SK-N-SH (cell line): ENCODE results near the gene DPH6. TPM values are rescaled to one million over a fixed set of nuclear protein-coding genes. Genes with fewer than 3 reads are reported as not detected.
"Not testable (repeated sequence)": the region's sequence is repeated elsewhere in the genome, so short reads cannot be mapped to it uniquely, and the experiment has no call there.

Experiments used
- CTCF ChIA-PET: fragments of 300-600, 350-600 bp; formaldehyde crosslinking; extraction: SDS; loops from one replicate; lab custom pipeline; 2021; lab: Yijun Ruan, JAX
- POLR2A ChIA-PET: fragments of 350-600 bp; sonication (Branson Sonifier 250); formaldehyde crosslinking; extraction: SDS; loops from one replicate; lab custom pipeline; 2020; ENCODE audit warnings: antibody characterized with exemption, inconsistent platforms; lab: Yijun Ruan, JAX
- DNase-seq: peaks from one replicate; pipeline ENCODE4 v3.0.0; 2012
- H2AFZ ChIP-seq: fragments of 200-600 bp; sonication (generic); 2 replicates; pipeline ENCODE4 v1.8.1; 2016; ENCODE audit warnings: antibody characterized with exemption, mild to moderate bottlenecking, low read depth
- H3F3A ChIP-seq: fragments of 200-600 bp; sonication (generic); replicated peaks from 2 replicates; pipeline ENCODE3; 2016; ENCODE audit warnings: antibody characterized with exemption, mild to moderate bottlenecking; ENCODE audit not compliant: insufficient read depth
- H3K27ac ChIP-seq, 2 experiments: fragments of 200-500 bp in 1 of 2; fragments of 200-600 bp in 1 of 2; sonication (Bioruptor generic) in 1 of 2; sonication (generic), shearing (Covaris generic) in 1 of 2; 2 replicates each; pipeline versions ENCODE4 v1.5.1 to v1.6.1; 2014 to 2016; ENCODE audit warnings: low read depth in 2 of 2, inconsistent platforms in 1 of 2, low read length in 1 of 2, mild to moderate bottlenecking in 1 of 2, mixed read lengths in 1 of 2
- H3K27me3 ChIP-seq: fragments of 200-600 bp; sonication (generic), shearing (Covaris generic); 2 replicates; pipeline ENCODE4 v1.6.1; 2016; ENCODE audit warnings: mixed run types; ENCODE audit not compliant: insufficient read depth
- H3K36me3 ChIP-seq, 2 experiments: fragments of 200-500 bp in 1 of 2; fragments of 200-600 bp in 1 of 2; sonication (Bioruptor generic) in 1 of 2; sonication (generic) in 1 of 2; replicated peaks in 1 of 2; 2 replicates each; pipeline versions ENCODE3 to v1.5.1; 2014 to 2016; ENCODE audit warnings: low read length in 1 of 2, mild to moderate bottlenecking in 1 of 2; ENCODE audit not compliant: insufficient read depth in 2 of 2, control insufficient read depth in 1 of 2
- H3K4me1 ChIP-seq, 2 experiments: fragments of 200-500 bp in 1 of 2; fragments of 200-600 bp in 1 of 2; sonication (Bioruptor generic) in 1 of 2; sonication (generic), shearing (Covaris generic) in 1 of 2; 2 replicates each; pipeline versions ENCODE4 v1.5.1 to v1.6.1; 2014 to 2016; ENCODE audit warnings: low read depth in 1 of 2, low read length in 1 of 2, mixed run types in 1 of 2; ENCODE audit not compliant: insufficient read depth in 2 of 2, control insufficient read depth in 1 of 2
- H3K4me2 ChIP-seq: fragments of 200-600 bp; sonication (generic), shearing (Covaris generic); 2 replicates; pipeline ENCODE4 v1.6.1; 2017; ENCODE audit warnings: mixed run types
- H3K4me3 ChIP-seq, 2 experiments: fragments of 200-500 bp in 1 of 2; fragments of 200-600 bp in 1 of 2; sonication (Bioruptor generic) in 1 of 2; sonication (generic), shearing (Covaris generic) in 1 of 2; 2 replicates each; pipeline versions ENCODE4 v1.5.1 to v1.8.1; 2014 to 2016; ENCODE audit warnings: low read depth in 2 of 2, inconsistent platforms in 1 of 2, low read length in 1 of 2, mild to moderate bottlenecking in 1 of 2, mixed read lengths in 1 of 2, moderate library complexity in 1 of 2
- H3K79me2 ChIP-seq: fragments of 200-600 bp; sonication (generic); 2 replicates; pipeline ENCODE4 v1.8.1; 2017; ENCODE audit warnings: mild to moderate bottlenecking; ENCODE audit not compliant: insufficient read depth
- H3K9ac ChIP-seq: fragments of 200-600 bp; sonication (generic); 2 replicates; pipeline ENCODE4 v1.6.1; 2017; ENCODE audit warnings: mixed run types
- H3K9me2 ChIP-seq: fragments of 200-600 bp; sonication (generic); 2 replicates; pipeline ENCODE4 v1.6.1; 2017; ENCODE audit warnings: mixed run types
- H3K9me3 ChIP-seq: fragments of 200-600 bp; sonication (generic); 2 replicates; pipeline ENCODE4 v1.6.1; 2017; ENCODE audit warnings: mixed run types, mild to moderate bottlenecking, moderate library complexity
- H4K20me1 ChIP-seq: fragments of 200-600 bp; sonication (generic); 2 replicates; pipeline ENCODE4 v1.6.1; 2017; ENCODE audit warnings: mild to moderate bottlenecking, mixed run types; ENCODE audit not compliant: insufficient read depth
- CHD2 ChIP-seq: fragments of 150-350 bp; IDR thresholded peaks from 2 replicates; pipeline ENCODE4 v1.6.1; 2018; ENCODE audit warnings: low read length; ENCODE audit not compliant: partially characterized antibody
- EZH2phosphoT487 ChIP-seq: fragments of 200-600 bp; sonication (generic); IDR thresholded peaks from 2 replicates; pipeline ENCODE4 v1.6.1; 2017; ENCODE audit warnings: low read depth, mixed run types, mild to moderate bottlenecking, antibody characterized with exemption, moderate library complexity, borderline replicate concordance
- FOSL2 ChIP-seq: IDR thresholded peaks from 2 replicates; pipeline ENCODE4 v1.4.0; 2012; ENCODE audit warnings: low read depth, mild to moderate bottlenecking, moderate library complexity, borderline replicate concordance
- FOXJ3 ChIP-seq: sonication (generic); formaldehyde crosslinking; IDR thresholded peaks from 2 replicates; pipeline ENCODE4 v1.5.1; 2020; ENCODE audit warnings: mild to moderate bottlenecking, missing genetic modification reagents
- FOXM1 ChIP-seq: IDR thresholded peaks from 2 replicates; pipeline ENCODE4 v1.4.0; 2012; ENCODE audit warnings: low read depth, mild to moderate bottlenecking
- GABPA ChIP-seq: IDR thresholded peaks from 2 replicates; pipeline ENCODE4 v1.4.0; 2012; ENCODE audit warnings: low read depth, mild to moderate bottlenecking
- GATA2 ChIP-seq: sonication (generic); formaldehyde crosslinking; IDR thresholded peaks from 2 replicates; pipeline ENCODE4 v1.5.0; 2020; ENCODE audit warnings: mild to moderate bottlenecking, missing genetic modification reagents
- JUND ChIP-seq: IDR thresholded peaks from 2 replicates; pipeline ENCODE4 v1.4.0; 2012
- MAX ChIP-seq: IDR thresholded peaks from 2 replicates; pipeline ENCODE4 v1.4.0; 2012; ENCODE audit warnings: low read depth
- MXI1 ChIP-seq: IDR thresholded peaks from 2 replicates; pipeline ENCODE4 v1.6.1; 2012; ENCODE audit warnings: mild to moderate bottlenecking, low read depth, low read length, improper control_type of control experiment
- NFIC ChIP-seq: IDR thresholded peaks from 2 replicates; pipeline ENCODE4 v1.4.0; 2012; ENCODE audit warnings: borderline replicate concordance
- NRF1 ChIP-seq: IDR thresholded peaks from 2 replicates; pipeline ENCODE4 v1.6.1; 2012; ENCODE audit warnings: low read depth, mild to moderate bottlenecking, low read length
- PBX3 ChIP-seq: IDR thresholded peaks from 2 replicates; pipeline ENCODE4; 2012
- POLR2AphosphoS5 ChIP-seq: IDR thresholded peaks from 2 replicates; pipeline ENCODE4 v1.6.1; 2012; ENCODE audit warnings: low read depth, low read length
- RAD21 ChIP-seq: IDR thresholded peaks from 2 replicates; pipeline ENCODE4 v1.6.1; 2012; ENCODE audit warnings: mild to moderate bottlenecking, low read length
- RCOR1 ChIP-seq: fragments of 150-350 bp; IDR thresholded peaks from 2 replicates; pipeline ENCODE4 v1.6.1; 2017; ENCODE audit warnings: antibody characterized with exemption, low read length
- RFX5 ChIP-seq: IDR thresholded peaks from 2 replicates; pipeline ENCODE4 v1.6.1; 2012; ENCODE audit warnings: mild to moderate bottlenecking, improper control_type of control experiment, low read length
- RXRA ChIP-seq: IDR thresholded peaks from 2 replicates; pipeline ENCODE4 v1.4.0; 2012; ENCODE audit warnings: low read depth, mild to moderate bottlenecking, borderline replicate concordance
- SMC3 ChIP-seq: IDR thresholded peaks from 2 replicates; pipeline ENCODE4 v1.6.1; 2012; ENCODE audit warnings: low read depth, low read length, improper control_type of control experiment
- TAF1 ChIP-seq: IDR thresholded peaks from 2 replicates; pipeline ENCODE4 v1.6.1; 2012; ENCODE audit warnings: low read depth, mild to moderate bottlenecking, low read length, moderate library complexity, borderline replicate concordance
- TCF12 ChIP-seq: IDR thresholded peaks from 2 replicates; pipeline ENCODE4 v1.4.0; 2012
- TEAD4 ChIP-seq: IDR thresholded peaks from 2 replicates; pipeline ENCODE4 v1.4.0; 2012; ENCODE audit warnings: mild to moderate bottlenecking, borderline replicate concordance; ENCODE audit not compliant: insufficient read depth
- WGBS: methylation state at CpG from one replicate; pipeline ENCODE4 v1.1.6; 2017; ENCODE audit warnings: low lambda C conversion rate; 5-methylcytosine and 5-hydroxymethylcytosine counted together
- polyA plus RNA-seq, 3 experiments: library from polyadenylated mRNA; depleted of rRNA; stranded (reverse); fragments of >200 nt; gene quantifications; 2 replicates each; pipeline ENCODE4 v1.2.3, GENCODE V29; 2012
- TF ChIP-seq, protein P1 (sequence below): IDR thresholded peaks from 2 replicates; pipeline ENCODE4 v1.4.0; 2012; ENCODE audit warnings: low read depth, borderline replicate concordance

The DPH6 gene
- polyA plus RNA-seq, 1 of the 3 experiments (the other 2 are of a cell fraction): 15.7 TPM

DNA sequence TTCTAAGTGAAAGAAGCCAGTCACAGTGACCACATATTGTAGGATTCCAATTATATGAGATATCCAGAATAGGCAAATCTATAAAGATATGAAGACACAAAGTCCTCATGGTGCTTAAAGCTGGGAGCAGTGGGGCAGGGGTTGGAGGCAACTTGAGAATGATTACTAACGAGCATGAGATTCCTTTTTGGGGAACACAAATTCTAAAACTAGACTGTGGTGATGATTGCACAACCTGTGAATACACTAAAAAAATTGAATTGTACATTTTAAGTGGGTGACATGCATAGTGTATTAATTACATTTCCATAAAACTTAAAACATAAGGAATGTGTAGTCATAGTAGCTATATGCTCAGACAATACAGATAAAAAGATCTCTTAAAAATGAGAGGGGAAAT lies 103.2 kb downstream of the DPH6 start:
- ChIA-PET CTCF (interaction anchor here (2.3 to 7.7 kb wide), 6 partner anchors 11 to 366 kb away, joined by 21 to 128 read pairs (median 72); no protein-coding TSS in a partner anchor), POLR2A (no interaction called here)
- H3K9ac ChIP-seq: no peak overlapping the region
- H3K36me3 ChIP-seq: no peaks in the 10 kb centered on the region
- no peak for DNase-seq
- H3K27ac ChIP-seq: no peak overlapping the region; a peak in 1 of 4 replicates
- H3K4me1 ChIP-seq: no peaks in the 10 kb centered on the region; a peak in 2 of 4 replicates
- no peaks in the 10 kb centered on the region for H3K9me2 ChIP-seq
- H3K79me2 ChIP-seq: no peaks in the 10 kb centered on the region
- H3K4me3 ChIP-seq: no peak overlapping the region
- no peaks in the 10 kb centered on the region for H3K9me3 ChIP-seq
- no peak for TF ChIP-seq PBX3
- no peak for TF ChIP-seq RCOR1
- TF ChIP-seq NFIC: no peak
- no peak for TF ChIP-seq CHD2
- no peak for TF ChIP-seq RFX5
- TF ChIP-seq RXRA: no peak
- no peak for TF ChIP-seq RAD21
- TF ChIP-seq JUND: no peak
- TF ChIP-seq FOXM1: no peak
- no peak for TF ChIP-seq FOXJ3 (CRISPR knock-in tag)
- TF ChIP-seq GATA2 (CRISPR knock-in tag): no peak
- TF ChIP-seq TAF1: no peak
- TF ChIP-seq TEAD4: no peak
- no peak overlapping the region for H2AFZ ChIP-seq
- no peaks in the 10 kb centered on the region for H3F3A ChIP-seq
- no peak overlapping the region for H3K4me2 ChIP-seq
- no peaks in the 10 kb centered on the region for H4K20me1 ChIP-seq
- no peaks in the 10 kb centered on the region for H3K27me3 ChIP-seq
- WGBS: 100% methylated on average over 1 of the region's 1 CpG

DNA sequence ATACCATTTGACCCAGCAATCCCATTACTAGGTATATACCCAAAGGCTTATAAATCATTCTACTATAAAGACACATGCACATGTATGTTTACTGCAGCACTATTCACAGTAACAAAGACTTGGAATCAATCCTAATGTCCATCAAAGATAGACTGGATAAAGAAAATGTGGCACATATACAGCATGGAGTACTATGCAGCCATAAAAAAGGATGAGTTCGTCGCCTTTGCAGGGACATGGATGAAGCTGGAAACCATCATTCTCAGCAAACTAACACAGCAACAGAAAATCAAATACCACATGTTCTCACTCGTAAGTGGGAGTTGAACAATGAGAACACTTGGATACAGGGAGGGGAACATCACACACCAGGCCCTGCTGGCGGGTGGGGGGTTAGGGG lies 104.7 kb downstream of the DPH6 start:
- H3K36me3 ChIP-seq, POLR2A ChIA-PET, H3K4me1 ChIP-seq, H3K9me2 ChIP-seq, H3F3A ChIP-seq, H3K79me2 ChIP-seq, DNase-seq, H3K9me3 ChIP-seq, H3K4me3 ChIP-seq, H2AFZ ChIP-seq, H3K4me2 ChIP-seq, H3K9ac ChIP-seq, H4K20me1 ChIP-seq, H3K27me3 ChIP-seq, H3K27ac ChIP-seq: not testable (repeated sequence)
- CTCF ChIA-PET: interaction anchor here (7.7 kb wide), 1 partner anchor 364 kb away, joined by 92 read pairs; no protein-coding TSS in a partner anchor
- WGBS: 92% methylated on average over 4 of the region's 4 CpGs

DNA sequence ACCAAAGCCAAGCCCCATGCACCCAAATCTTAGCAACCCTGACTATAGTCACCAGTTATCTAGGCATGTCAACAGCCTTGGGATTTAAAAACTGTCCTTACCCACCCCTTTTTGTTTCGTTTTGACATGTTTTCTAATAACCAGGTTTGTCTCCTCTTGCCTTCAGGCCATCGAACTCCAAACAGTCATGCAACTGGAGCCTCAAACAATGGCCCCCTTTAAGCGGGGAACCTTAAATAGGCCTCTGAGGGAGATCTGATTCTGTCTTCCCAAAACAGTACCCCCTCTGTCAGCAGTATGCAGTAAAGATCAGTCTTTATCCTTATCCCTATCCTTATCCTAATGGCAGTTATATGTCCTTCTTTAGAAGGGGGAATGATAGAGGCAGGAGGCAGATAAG lies 105.7 kb downstream of the DPH6 start:
- no peak for DNase-seq
- no peaks in the 10 kb centered on the region for H3K9me2 ChIP-seq
- no peak overlapping the region for H3K4me3 ChIP-seq
- POLR2A ChIA-PET: no interaction called here
- no peaks in the 10 kb centered on the region for H3F3A ChIP-seq
- H3K4me1 ChIP-seq: no peaks in the 10 kb centered on the region; a peak in 2 of 4 replicates
- H3K9ac ChIP-seq: no peak overlapping the region
- no peaks in the 10 kb centered on the region for H4K20me1 ChIP-seq
- H3K4me2 ChIP-seq: no peak overlapping the region
- no peaks in the 10 kb centered on the region for H3K79me2 ChIP-seq
- TF ChIP-seq TEAD4 (no peak), MAX (no peak), NFIC (no peak), FOSL2 (no peak), JUND (no peak), GABPA (no peak), SMC3 (no peak), CHD2 (no peak), RCOR1 (no peak), RAD21 (no peak), NRF1 (no peak), TCF12 (no peak), MXI1 (no peak), EZH2phosphoT487 (no peak), POLR2AphosphoS5 (no peak), TAF1 (no peak)
- TF ChIP-seq, protein P1, sequence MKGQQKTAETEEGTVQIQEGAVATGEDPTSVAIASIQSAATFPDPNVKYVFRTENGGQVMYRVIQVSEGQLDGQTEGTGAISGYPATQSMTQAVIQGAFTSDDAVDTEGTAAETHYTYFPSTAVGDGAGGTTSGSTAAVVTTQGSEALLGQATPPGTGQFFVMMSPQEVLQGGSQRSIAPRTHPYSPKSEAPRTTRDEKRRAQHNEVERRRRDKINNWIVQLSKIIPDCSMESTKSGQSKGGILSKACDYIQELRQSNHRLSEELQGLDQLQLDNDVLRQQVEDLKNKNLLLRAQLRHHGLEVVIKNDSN: no peak
- TF ChIP-seq, all 33 proteins: peak for 0
- Histone ChIP-seq H3K36me3 (no peaks in the 10 kb centered on the region), H3K9me3 (no peaks in the 10 kb centered on the region), H3K27me3 (no peaks in the 10 kb centered on the region), H2AFZ (no peak overlapping the region), H3K27ac (no peak overlapping the region; a peak in 1 of 4 replicates)
- WGBS: 100% methylated on average over 3 of the region's 3 CpGs
- CTCF ChIA-PET: interaction anchor here (7.7 kb wide), 1 partner anchor 363 kb away, joined by 92 read pairs; no protein-coding TSS in a partner anchor
